GM18909 (cell line): ENCODE data around the gene ABHD12.
"Not testable (repeated sequence)": the region's sequence is repeated elsewhere in the genome, so short reads cannot be mapped to it uniquely, and the experiment has no call there.

Experiments used
- ATAC-seq: cut with Tn5 transposase; IDR thresholded peaks from one replicate; pipeline ENCODE4 v1.9.1; 2021; ENCODE audit warnings: mild to moderate bottlenecking; ENCODE audit not compliant: unreplicated experiment, poor library complexity

The ABHD12 gene

GRCh38 chr20:25271486-25272222 lies 119.0 kb downstream of the ABHD12 start:
- ATAC-seq, result no peak

GRCh38 chr20:25270829-25271251 lies 119.8 kb downstream of the ABHD12 start:
- no peak for ATAC-seq

- ATAC-seq, result no peak
These were observed 120.8 kb downstream of the ABHD12 start for GRCh38 chr20:25269833-25270170.

GRCh38 chr20:25269057-25269832 lies 121.4 kb downstream of the ABHD12 start:
- no peak for ATAC-seq

GRCh38 chr20:25260770-25261437 lies 129.7 kb downstream of the ABHD12 start:
- not testable (repeated sequence) for ATAC-seq

- no peak for ATAC-seq
These were observed 130.8 kb downstream of the ABHD12 start for GRCh38 chr20:25259788-25260254.

GRCh38 chr20:25259358-25259757 lies 131.3 kb downstream of the ABHD12 start:
- no peak for ATAC-seq

- ATAC-seq, result no peak
These were observed 131.8 kb downstream of the ABHD12 start for GRCh38 chr20:25258828-25259227.

- no peak for ATAC-seq
These were observed 132.2 kb downstream of the ABHD12 start for GRCh38 chr20:25258476-25258805.

GRCh38 chr20:25257756-25258475 lies 132.7 kb downstream of the ABHD12 start:
- ATAC-seq, result no peak

GRCh38 chr20:25257130-25257529 lies 133.5 kb downstream of the ABHD12 start:
- no peak for ATAC-seq

- ATAC-seq, result no peak
These were observed 134.3 kb downstream of the ABHD12 start for GRCh38 chr20:25256226-25256859.

GRCh38 chr20:25254986-25255680 lies 135.5 kb downstream of the ABHD12 start:
- ATAC-seq, result no peak

GRCh38 chr20:25254571-25254970 lies 136.1 kb downstream of the ABHD12 start:
- ATAC-seq, result no peak

- no peak for ATAC-seq
These were observed 136.9 kb downstream of the ABHD12 start for GRCh38 chr20:25253606-25254275.

GRCh38 chr20:25252686-25253421 lies 137.8 kb downstream of the ABHD12 start:
- ATAC-seq, result no peak

- ATAC-seq, result no peak
These were observed 138.4 kb downstream of the ABHD12 start for GRCh38 chr20:25252230-25252651.

GRCh38 chr20:25251558-25251957 lies 139.1 kb downstream of the ABHD12 start:
- no peak for ATAC-seq
